GM18858 (cell line): Measurements from ENCODE around the gene INTS12.
A peak's percentile ranks its signal among the peaks of the same experiment; 100 is the strongest.
"Not testable (repeated sequence)": the region's sequence is repeated elsewhere in the genome, so short reads cannot be mapped to it uniquely, and the experiment has no call there.

Experiments used
- ATAC-seq: cut with Tn5 transposase; IDR thresholded peaks from one replicate; pipeline ENCODE4 v1.9.1; 2021; ENCODE audit not compliant: unreplicated experiment

Gene INTS12

GRCh38 chr4:105694812-105695211 is 13.7 kb downstream of the INTS12 start:
- ATAC-seq, result not testable (repeated sequence)

GRCh38 chr4:105686571-105686970 is 21.9 kb downstream of the INTS12 start:
- no peak for ATAC-seq

GRCh38 chr4:105683038-105683437 is 25.5 kb downstream of the INTS12 start:
- no peak for ATAC-seq

GRCh38 chr4:105679186-105679585 is 29.3 kb downstream of the INTS12 start:
- ATAC-seq, result no peak

- ATAC-seq, result no peak
These were observed 30.8 kb downstream of the INTS12 start for GRCh38 chr4:105677709-105678108.

GRCh38 chr4:105674011-105674410 is 34.5 kb downstream of the INTS12 start:
- no peak for ATAC-seq

DNA sequence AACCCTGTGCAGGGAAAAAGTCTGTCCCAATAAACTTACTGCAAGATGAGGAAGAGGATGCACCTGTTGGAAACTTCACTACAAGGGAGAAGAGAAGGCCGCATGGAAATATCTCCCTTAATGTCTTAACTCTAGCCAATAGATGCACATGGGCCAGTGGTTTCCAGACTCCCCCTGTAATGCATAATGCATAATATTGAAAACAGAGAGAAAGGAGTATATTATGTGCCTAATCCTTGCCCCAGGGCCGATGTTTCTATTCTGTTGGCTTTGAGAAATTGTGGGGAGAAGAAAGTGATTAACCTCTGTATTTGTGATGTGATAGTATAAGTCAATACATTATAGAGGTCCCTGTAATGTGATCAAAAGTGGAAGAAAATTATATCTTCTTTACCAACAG is 37.2 kb downstream of the INTS12 start:
- no peak for ATAC-seq

- ATAC-seq, result no peak
These were observed 37.8 kb downstream of the INTS12 start for GRCh38 chr4:105670684-105671083.

GRCh38 chr4:105666693-105667092 is 41.8 kb downstream of the INTS12 start:
- ATAC-seq, result no peak

- no peak for ATAC-seq
These were observed 45.4 kb downstream of the INTS12 start for GRCh38 chr4:105662935-105663675.

GRCh38 chr4:105661028-105661427 is 47.5 kb downstream of the INTS12 start:
- ATAC-seq, result no peak

GRCh38 chr4:105659190-105659589 is 49.3 kb downstream of the INTS12 start:
- no peak for ATAC-seq

DNA sequence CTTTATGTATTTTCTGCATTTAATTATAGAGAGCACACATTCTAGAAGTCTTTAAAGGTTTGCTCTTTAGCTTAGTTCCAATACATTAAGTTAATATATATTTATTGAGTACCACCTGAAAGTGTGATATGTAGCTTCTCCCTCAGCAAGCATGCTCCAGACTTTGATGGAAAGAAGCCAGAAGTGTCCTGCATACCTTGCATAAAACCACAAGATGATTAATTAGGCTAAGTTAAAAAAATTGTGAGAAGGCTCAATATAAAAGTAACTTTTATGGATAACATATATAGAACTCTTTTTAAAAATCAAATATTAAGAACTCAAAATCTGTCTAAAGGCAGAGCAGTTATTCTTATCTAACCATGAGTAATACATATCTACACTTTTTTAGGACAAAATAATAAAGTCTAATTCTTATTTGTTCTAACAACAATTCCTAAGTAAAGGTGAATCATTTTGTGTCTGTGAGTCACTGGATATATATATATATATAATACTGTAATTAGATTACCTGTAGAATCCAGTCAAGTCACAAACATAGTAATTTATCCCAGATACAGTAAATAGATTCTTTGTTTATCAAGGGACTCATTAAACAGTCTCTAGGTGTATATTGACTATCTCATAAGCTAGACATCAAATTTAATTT is 51.2 kb downstream of the INTS12 start:
- ATAC-seq, result no peak

DNA sequence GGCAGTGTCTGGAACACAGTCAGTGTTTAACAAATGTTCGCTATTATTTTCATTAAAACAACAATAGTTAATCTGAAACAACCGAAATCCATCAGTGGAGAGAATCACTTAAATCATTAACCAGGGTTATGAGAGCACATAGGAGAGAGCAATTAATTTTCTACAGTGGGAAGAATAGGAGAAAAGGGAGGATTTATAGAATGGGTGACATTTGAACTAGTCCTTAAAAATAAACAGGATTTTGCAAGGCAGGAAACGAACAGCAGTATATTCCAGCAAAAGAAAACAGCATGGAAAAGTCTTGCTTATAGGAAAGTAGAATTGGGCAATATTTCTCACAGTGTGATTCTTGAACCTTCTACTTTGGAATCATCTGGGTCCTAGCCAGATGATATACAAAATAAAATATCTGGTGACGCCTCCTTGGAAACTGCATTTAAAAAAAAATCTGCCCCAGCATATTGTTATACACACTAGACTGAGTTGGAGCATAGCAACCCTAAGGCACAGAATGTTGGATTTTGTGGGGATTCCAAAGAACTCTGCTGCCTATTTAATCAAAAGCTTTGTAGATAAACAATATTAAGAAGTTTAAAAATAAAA is 56.1 kb downstream of the INTS12 start:
- ATAC-seq, result no peak

- ATAC-seq, result no peak
These were observed 56.6 kb downstream of the INTS12 start for GRCh38 chr4:105651884-105652283.

GRCh38 chr4:105650190-105650589 is 58.3 kb downstream of the INTS12 start:
- no peak for ATAC-seq

GRCh38 chr4:105645440-105645839 is 63.0 kb downstream of the INTS12 start:
- ATAC-seq, result no peak

DNA sequence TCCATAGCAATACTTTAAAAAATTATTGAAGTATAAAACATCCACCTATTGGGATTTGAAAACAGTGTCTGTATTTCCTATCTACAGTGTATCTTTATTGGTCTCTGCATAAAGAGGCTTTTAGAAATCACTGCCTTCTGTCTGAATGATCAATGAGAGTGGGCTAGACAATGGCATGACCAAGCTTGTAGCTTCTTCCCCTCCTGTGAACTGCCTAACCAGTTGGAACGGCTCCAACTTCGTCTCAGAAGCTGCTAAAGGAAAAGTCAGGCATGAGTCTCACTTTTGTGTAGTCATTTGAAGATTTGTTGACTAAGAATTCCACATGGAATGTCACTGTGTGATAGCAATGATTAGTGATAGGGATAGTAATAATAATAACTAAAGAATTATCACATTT is 64.2 kb downstream of the INTS12 start:
- no peak for ATAC-seq

- ATAC-seq, result no peak
These were observed 66.6 kb downstream of the INTS12 start for GRCh38 chr4:105641845-105642244.

GRCh38 chr4:105637408-105638176 is 70.9 kb downstream of the INTS12 start:
- ATAC-seq, result peak; percentile 66

- no peak for ATAC-seq
These were observed 73.9 kb downstream of the INTS12 start for GRCh38 chr4:105634402-105635080.
